NCI-H2227 (cell line): Measurements from ENCODE around the gene CD86.
A peak's percentile ranks its signal among the peaks of the same experiment; 100 is the strongest.
"Not testable (repeated sequence)": the region's sequence is repeated elsewhere in the genome, so short reads cannot be mapped to it uniquely, and the experiment has no call there.

ENCODE experiments used
- DNase-seq: peaks from one replicate; lab custom pipeline; 2025; ENCODE audit not compliant: unreplicated experiment; lab: John Stamatoyannopoulos, UW

CD86 gene, protein sequence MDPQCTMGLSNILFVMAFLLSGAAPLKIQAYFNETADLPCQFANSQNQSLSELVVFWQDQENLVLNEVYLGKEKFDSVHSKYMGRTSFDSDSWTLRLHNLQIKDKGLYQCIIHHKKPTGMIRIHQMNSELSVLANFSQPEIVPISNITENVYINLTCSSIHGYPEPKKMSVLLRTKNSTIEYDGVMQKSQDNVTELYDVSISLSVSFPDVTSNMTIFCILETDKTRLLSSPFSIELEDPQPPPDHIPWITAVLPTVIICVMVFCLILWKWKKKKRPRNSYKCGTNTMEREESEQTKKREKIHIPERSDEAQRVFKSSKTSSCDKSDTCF

DNA sequence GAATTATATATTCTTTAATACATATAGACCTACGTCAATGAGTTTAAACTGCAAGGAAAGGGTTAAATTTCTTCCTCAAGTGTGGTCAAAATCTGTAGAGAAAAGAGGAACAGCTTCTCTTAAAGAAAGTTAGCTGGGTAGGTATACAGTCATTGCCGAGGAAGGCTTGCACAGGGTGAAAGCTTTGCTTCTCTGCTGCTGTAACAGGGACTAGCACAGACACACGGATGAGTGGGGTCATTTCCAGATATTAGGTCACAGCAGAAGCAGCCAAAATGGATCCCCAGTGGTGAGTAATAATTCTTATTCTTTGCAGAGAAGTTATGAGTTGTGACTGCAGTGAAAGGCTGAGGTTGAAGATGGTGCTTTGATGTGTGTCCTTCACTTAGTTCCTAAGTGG, at the start of gene CD86:
Gene CD86, plus strand, starts transcription at position 148 of the 400 bp plus-strand sequence. Its CDS starts 128 bp downstream, at position 276.
- DNase-seq, result no peak

DNA sequence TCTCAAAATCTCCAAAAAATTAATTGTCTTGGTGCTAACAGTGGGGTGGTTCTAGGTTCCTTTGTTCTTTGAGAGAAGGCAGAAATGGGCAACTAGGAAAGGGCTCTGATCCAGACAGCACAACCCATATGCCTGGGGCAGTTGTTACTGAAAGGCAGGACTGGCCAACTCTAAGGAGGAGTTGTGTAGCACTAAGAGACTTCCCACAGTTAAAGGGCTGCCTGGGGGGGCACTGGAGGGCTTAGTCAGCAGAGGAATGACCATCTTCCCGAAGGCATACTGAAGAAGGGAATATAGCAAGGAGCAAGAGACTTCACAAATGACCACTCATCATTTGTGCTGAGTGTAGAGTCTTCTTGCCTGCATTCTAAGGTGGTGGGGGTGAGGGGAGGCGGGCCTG, 48.9 kb upstream of the CD86 start:
- no peak for DNase-seq

DNA sequence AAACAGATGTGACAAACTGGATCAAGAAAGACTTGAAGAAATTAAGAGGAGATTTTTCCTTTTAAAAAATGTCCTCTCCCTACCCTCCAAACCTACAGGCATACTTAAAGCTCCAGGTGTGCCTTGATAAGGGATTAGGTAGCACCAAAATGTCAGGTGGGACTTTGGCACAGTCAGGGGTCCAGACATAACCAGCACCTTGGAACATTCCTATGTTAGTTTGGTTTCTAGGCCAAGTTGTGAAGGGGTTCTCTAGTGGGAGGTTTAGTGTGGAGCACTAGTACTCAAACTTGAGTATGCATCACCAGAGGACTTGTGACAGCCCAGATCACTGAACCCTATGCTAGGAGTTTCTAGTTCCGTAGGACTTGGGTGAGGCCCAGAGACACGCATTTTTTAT, 47.0 kb upstream of the CD86 start:
- no peak for DNase-seq

DNA sequence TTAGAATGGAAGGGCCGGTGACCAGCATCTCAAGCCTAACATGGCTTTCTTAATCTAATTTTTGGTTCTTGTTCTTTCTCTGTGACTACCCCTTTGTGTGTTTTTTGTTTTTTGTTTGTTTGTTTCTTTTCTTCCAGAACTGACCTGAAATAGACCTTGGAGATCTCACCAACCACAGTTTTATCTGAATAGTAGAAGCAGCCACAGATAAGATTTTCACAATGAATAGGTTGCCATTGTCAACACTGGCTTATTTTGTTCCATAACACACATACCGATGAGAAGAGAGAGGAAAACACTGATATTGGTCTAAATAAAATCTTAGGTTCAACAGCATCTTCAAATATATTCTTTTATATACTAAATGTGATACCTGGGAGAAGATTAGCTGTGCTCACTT, 44.7 kb upstream of the CD86 start:
- DNase-seq, result no peak

DNA sequence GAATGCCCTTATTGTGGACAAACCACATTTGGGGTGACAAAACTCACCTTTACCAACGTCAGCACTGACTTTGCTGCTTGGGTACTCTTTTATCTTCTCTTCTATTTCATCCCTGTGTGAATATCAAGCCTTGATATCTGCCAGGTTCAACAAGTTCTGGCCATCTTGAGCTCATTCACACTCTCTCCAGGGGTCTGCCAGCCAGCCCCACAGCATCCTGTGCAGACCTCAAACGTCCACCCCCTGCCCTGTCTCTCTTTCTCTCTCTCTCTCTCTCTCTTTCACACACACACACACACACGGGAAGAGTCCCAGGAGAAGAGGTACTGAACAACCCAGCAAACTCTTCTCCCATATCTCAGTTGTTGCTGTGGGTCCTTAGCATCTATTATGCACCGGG, 43.8 kb upstream of the CD86 start:
- no peak for DNase-seq

DNA sequence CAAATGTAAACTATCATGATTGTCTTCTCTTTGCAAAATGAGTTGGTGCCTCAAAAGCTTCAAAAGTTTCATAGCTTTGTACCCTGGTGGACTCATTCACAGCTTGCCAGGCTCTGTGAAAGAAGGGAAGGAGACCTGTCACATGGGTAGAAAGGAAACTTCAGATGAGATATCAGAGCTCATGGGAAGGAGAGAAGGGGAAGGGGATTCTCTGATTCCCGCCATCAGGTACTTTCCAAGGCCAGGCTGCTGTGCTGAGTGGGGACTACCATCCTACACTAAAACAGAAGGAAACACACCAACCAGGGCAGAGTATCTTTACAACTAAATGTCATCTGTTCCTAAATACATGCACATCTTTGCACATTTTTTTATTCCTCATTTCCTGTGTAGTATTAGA, 42.3 kb upstream of the CD86 start:
- no peak for DNase-seq

DNA sequence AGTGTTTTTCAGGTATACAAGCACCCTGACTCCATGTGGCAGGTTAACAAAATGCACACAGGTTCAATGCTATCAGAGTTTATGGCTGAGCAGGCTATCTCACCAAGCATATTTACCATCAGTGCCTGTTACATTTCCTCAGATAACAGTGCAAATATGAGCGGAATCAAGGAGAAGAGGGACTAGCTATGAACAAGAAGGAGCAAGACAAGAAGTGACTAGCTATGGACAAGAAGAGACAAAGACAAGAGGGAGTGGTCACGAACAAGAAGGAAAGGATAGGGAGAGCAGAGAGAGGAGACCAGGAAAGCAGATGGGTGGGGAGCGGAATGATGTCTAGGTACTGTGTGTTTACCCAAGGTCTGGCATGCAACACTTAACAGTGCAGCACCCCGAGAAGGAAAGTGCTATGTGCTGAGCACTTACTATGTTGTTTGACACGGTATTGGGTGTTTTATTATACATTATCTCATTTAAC, 41.7 kb upstream of the CD86 start:
- DNase-seq, result no peak

DNA sequence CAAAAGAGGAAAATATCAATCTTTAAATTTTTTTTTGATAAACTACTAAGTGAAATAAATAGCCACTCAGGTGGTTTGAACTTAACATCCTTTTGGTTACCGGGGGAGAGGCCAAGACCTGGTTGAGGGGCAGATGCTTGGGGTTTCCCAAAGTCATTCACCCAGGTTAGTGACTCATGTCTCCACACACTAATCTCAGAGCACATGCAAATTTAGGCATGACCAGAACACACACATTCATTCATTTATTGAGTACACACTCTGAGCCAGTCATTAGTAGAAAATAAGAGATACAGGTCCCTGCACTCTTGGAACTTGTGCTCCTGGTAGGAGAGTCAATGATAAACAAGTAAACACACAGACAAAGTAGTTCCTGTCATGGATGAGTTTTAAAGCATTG, 40.4 kb upstream of the CD86 start:
- no peak for DNase-seq

DNA sequence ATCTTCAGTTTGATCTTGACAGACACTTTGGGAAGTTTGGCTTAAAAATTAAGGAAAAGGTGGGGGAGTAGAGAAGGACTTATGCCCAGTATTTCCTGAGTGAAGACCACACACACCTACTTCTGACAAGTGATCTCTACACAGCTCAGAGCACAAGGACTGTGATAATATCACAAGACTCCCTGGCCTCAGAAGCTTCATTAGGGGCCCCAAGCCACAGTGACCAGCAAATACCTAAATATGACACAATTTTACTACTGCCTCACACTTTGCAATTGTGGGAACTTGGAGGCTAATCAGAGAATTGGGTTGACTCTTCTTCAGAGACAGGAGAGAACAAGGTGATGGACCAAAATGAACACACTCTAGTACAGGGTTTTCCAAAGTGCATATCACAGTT, 35.7 kb upstream of the CD86 start:
- no peak for DNase-seq

DNA sequence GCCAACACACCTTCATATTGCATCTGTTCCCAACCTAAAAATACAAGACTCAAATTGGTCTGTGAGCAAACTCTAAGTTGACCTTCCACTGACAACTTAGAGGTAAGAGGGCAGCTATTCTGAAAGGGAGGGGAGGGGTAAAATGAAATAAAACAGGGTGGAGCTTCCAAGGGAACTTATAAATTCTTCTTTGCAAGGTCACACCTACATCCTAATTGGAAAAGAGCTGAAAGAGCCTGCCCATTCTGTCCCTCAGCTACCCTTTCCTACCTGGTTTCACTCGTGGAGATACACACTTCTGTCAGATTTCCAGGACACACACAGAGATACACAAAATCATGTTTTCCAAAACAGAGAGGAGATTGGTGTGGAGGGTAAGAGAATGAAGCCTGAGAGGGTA, 34.1 kb upstream of the CD86 start:
- no peak for DNase-seq

DNA sequence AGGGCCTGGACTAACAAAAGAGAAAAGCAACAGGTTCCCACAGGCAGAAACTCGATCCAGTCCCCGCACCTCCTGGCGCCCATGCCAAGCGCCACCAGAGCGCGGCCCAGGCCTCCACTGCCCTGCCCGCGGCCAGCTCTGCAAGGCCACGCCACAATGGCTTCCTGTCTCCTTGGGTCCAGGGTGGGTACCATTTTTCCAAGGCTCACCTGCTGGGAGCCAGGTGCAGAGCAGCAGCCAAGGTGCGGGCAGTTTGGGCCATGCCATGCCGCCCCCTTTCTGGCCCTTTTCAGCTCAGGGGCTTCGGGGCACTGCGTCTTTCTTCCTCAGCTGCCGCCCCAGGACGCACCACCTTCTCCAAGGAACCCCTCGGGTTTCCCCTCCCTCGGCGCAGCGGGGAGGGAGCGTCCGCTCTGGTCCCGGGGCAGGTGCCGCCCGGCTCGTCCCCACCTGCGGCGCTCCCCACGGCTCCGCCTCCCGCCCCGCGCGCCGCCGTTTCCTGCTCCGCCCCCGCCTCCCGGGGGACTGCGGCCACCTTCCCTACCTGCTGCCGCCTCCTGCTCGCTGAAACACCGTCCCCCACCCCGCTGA, 33.3 kb upstream of the CD86 start, which contains the start of gene ILDR1:
Gene ILDR1, minus strand, starts transcription at position 437 of the 591 bp plus-strand sequence. Its CDS starts 170 bp downstream, at position 267.
- DNase-seq, result no peak

DNA sequence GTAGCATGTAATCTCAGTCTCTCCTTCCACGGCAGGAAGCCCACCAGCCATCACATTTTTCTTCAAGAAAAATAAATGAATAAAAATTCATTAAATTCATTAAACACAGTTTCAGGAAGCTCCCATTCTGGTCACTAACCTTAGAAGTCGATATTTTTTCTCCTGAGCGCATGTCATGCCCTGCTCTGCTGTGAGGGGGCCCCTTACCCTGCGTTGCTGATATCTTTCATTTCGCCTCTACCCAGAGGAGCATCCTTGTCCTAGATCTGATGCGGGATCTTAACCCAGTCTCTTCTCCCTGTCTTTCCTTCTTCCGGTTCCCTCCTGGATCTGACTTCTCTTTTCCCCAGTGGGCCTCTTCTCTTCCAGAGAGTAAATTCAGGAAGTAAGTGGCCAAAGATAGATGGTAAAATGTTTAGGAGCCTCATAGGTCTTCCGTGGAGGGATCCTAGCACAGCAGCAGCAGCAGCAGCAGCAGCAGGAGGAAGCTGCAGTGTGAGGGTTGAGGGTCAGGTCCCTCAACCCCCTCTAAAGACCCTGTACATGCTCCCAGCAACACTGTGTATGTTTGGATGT, 31.7 kb upstream of the CD86 start:
- no peak for DNase-seq

DNA sequence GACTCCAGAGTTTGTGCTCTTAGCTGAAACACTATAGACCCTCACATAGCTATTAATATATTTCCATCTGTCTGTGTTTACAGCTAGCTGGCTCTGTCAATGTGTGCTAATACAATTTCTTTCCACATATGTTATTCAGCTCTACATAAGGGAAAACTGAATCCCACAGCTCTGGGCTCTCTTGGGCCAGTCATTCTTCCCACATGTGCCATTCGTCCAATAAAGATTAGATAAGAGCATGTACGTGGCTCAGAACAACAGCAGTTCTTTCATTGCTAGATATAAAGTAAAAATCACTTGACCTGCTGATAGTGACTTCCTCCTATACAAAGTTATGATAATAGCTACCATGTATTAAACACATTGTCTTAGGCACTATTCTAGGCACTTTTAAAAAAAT, 30.4 kb upstream of the CD86 start:
- DNase-seq, result no peak

DNA sequence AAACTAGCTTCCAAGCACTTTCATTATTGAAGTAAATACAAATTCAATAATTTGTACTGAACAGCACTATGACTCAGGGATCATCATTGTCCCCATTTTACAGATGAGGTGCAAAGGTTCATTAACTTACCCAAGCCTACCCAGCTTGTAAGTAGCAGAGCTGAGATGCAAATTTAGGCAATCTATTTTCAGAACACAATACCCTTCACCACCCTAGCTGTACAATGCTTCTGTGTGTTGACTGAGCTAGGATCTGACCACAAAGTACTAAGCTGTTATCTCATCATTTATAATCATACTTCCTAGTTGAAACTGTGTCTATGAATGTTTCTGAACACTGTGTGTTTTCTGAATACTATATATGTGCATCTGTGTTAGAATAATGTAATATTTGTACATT, 29.9 kb upstream of the CD86 start:
- DNase-seq, result no peak

DNA sequence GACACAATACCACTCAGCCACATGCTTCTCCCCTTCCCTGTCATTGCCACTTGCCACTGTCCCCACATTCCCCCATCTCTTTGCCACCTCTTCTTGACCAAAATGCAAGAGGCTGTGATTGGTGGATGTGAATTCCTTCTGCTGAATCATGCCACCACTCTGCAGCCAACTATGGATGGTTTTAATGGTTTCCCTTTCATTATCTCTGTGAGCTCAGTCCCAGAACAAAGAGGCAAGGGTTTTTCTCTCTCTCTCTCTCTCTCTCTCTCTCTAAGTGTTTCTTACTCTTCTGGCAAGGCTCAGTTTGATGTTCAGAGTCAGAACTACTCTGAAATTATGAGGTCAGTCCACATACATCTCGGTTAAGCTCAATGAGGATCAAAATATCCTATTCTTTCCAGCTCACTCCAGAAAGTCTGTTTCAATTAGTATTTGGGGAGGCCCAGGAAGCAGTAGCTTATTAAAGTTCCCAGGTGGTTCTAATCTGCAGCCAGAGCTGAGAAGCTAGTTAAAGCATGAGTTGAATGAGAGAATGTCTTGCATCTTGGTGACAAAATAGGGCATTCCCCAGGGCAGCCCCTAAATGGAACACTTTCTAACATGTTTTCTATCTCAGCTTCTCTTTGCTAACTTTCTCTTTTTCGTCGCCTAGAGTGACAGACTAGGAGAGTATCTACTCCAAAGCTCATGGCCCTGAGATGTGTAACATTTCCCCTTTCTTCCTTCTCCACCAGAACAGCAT, 24.6 kb upstream of the CD86 start:
- DNase-seq, result no peak

DNA sequence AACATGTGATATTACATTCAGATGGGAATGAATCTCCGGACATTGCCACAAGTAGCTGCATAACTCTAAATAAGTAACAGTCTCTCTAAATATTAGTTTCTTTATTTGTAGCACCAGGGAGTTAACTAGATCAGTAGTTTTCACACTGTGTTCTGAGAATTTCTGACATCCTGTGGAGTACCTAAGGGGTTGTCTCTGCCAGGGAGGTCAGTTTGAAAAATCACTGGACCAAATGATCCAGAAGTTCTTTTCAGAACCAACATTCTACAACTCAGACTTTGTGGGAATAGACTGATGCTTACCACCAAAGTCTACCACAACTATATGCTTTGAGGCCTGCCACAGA, 24.1 kb upstream of the CD86 start:
- no peak for DNase-seq

DNA sequence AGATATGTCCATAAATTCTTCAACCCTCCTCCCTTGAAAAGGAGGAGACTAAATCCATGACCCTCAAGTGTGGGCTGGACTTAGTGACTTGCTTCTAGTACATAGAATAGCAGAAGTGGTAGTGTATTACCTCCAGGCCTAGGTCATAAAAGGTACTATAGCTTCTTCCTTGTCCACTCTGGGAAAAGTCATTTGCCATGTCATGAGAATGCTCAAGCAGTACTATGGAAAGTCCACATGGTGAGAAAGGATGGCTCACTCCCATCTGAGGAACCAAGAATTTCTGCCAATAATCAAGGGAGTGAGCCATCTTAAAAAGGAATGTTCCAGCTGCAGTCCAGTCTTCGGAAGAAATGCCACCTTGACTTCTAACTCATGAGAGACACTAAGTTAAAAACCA, 22.6 kb upstream of the CD86 start:
- DNase-seq, result no peak

DNA sequence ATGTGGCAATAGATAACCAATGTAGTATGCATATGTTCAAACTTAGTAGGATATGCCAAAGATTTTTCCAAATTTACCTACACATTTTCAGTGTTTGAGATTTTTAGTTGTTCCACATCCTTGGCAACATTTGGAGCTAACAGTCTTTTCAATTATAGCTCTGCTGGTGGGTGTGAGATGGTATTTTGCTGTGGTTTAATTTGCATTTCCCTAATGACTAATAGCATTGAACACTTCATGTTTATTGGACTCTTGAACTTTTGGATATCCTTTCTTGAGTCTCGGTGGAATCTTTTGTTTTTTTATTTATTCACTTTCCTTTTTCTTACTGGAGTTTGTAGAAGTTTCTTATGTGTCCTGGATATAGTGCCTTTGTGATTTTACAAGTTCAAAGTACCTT, 22.1 kb upstream of the CD86 start:
- no peak for DNase-seq

DNA sequence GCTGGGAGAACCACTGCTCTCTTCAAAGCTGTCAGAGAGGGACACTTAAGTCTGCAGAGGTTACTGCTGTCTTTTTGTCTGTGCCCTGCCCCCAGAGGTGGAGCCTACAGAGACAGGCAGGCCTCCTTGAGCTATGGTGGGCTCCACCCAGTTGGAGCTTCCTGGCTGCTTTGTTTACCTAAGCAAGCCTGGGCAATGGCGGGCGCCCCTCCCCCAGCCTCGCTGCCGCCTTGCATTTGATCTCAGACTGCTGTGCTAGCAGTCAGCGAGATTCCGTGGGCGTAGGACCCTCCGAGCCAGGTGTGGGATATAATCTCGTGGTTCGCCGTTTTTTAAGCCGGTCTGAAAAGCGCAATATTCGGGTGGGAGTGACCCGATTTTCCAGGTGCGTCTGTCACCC, 7.9 kb upstream of the CD86 start:
- DNase-seq, result not testable (repeated sequence)

DNA sequence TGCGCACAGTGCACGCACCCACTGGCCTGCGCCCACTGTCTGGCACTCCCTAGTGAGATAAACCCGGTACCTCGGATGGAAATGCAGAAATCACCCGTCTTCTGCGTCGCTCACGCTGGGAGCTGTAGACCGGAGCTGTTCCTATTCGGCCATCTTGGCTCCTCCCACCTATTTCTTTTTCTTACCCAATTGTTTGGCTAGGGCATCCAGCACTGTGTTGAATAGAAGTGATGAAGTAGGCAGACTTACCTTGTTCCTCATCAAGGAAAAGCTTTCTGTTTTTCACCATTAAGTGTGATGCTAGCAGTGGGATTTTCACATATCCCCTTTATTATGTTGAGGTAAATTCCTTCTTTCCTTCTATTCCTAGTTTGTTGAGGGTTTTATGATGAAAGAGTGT, 7.4 kb upstream of the CD86 start:
- peak; percentile 4 for DNase-seq

DNA sequence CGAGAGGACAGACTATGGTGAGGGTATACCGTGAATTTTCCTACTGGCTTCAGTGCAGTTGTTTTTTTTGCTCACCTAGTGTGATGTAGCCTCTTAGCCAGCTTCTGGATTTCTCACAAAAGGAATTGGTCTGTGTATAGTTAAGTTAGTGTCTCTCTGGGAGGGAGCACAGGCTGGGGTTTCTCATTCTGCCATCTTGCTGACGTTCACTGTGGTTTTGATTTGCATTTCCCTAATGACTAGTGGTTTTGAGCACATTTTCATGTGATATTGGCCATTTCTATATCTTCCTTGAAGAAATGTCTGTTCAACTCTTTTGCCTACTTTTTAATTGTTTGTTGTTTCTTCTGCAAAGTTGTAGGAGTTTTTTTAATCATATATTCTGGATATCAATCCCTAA, 2.2 kb upstream of the CD86 start:
- DNase-seq, result no peak

DNA sequence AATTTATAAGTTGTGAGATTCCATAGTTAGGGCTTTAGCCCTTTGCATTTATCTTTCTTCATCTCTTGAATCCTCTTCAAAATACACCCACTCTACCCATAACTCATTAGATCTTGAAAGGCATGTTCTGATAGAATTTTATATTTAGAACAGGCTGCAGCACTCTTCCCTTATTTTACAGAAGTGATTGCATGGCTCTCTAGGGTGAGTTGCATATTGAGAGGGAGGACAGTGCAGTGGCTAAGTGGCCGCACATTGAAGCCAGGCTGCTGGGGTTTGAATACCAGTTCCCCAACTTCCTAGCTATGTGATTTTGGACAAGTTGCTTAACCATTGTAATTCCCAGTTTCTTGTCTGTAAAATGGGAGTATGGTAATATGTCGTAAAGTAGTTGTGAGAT, 2.5 kb downstream of the CD86 start:
- no peak for DNase-seq
